HCT116 (cell line): Measurements from ENCODE around the gene KHK.

ENCODE experiments used
- CTCF ChIP-seq, 3 experiments: fragments of 200-600 bp in 1 of 3; sonication (generic) in 1 of 3; IDR thresholded peaks in 2 of 3; conservative IDR thresholded peaks in 1 of 3; 2 replicates each; pipeline ENCODE4 v1.5.1; 2012 to 2017; ENCODE audit warnings: low read depth in 2 of 3, low read length in 2 of 3, antibody characterized with exemption in 1 of 3, borderline replicate concordance in 1 of 3, control low read depth in 1 of 3, mild to moderate bottlenecking in 1 of 3, mixed read lengths in 1 of 3, mixed run types in 1 of 3, moderate library complexity in 1 of 3; ENCODE audit not compliant: insufficient read depth in 1 of 3
- POLR2A ChIP-seq: IDR thresholded peaks from 2 replicates; pipeline ENCODE4 v1.7.0; 2011; ENCODE audit warnings: borderline replicate concordance; ENCODE audit not compliant: insufficient read depth, insufficient read length; ENCODE audit errors: extremely low read depth

GRCh38 chr2:27086090-27086723 is 365 bp upstream of the KHK start:
- TF ChIP-seq POLR2A (peak; percentile 32), CTCF (IDR thresholded peaks at IDR 0.05 in 2 of 3, conservative IDR thresholded peaks at IDR 0.05 in 1 of 3; ENCODE audit: borderline replicate concordance in 1 of 3, insufficient read depth in 1 of 3, low read depth in 2 of 3, low read length in 2 of 3) (peak in 2 of 3 experiments; percentile 53 to 73; a peak in 4 of 6 replicates)
